Measurements from ENCODE around the gene SKIL. TPM values are rescaled to one million over a fixed set of nuclear protein-coding genes. Genes with fewer than 3 reads are reported as not detected.
A peak's percentile ranks its signal among the peaks of the same experiment; 100 is the strongest.

SKIL gene
- total and polyA plus RNA-seq, 2 experiments from 2014 or later, result 141 to 358 TPM

DNA sequence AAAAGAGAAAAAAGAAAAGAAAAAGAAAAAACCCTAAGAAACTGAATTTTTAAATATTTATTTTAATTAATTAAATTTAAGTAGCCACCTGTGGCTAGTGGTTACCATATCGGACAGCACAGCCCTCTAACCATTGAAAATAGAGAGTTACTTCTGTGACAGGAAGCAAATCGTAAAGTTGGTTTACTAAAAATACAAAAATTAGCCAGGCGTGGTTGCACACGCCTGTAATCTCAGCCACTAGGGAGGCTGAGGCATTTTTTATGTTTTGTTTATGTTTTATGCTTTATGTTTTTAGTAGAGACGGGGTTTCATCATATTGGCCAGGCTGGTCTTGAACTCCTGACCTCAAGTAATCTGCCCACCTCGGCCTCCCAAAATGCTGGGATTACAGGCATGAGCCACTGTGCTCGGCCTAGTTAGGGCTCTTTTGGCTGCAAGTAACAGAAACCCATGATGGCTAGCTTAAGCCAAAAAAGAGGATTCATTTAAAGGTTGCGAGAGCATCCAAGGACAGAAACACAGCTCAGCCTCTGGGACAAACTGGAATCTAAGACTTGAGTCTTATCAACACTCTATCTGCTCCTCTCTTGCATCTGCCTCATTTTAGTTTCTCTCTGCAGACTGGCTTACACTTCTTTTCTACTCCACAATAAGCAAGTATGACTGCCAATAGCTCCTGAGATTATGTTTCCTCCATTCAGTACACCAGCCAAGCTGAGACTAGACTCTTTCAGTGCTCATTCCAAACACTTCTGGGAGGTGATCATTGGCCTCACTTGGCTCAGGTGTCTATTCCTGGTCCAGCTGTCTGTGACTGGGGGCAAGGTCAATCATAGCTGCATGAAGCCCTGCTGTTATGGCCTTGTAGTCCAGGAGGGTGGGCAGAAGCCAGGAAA, 6.8 kb upstream of the SKIL start:
- 0 out of 2 replicates have a peak, but pooled peaks cover 16% of the 10 kb centered on the region for H3F3A ChIP-seq (replicated peaks; ENCODE audit: low read depth)
- Mint-ChIP-seq H3K36me3 (ENCODE audit: low read depth) (no peaks in the 10 kb centered on the region), H3K27ac (no peak overlapping the region), H3K27me3 (ENCODE audit: insufficient read depth, low read depth, poor library complexity) (peaks cover 2% of the 10 kb centered on the region), H3K4me1 (peaks cover 36% of the 10 kb centered on the region), H3K9me3 (no peaks in the 10 kb centered on the region), H3K4me3 (no peak overlapping the region)
- ATAC-seq (no peak), DNase-seq (ENCODE audit: low spot score) (no peak)
- H3K9me2 ChIP-seq (ENCODE audit: insufficient read depth), result no peaks in the 10 kb centered on the region
- no peaks in the 10 kb centered on the region for H4K20me1 ChIP-seq (replicated peaks; ENCODE audit: insufficient read depth)
- no peaks in the 10 kb centered on the region for H3K36me3 ChIP-seq (ENCODE audit: insufficient read depth)
- no peak overlapping the region for H3K4me3 ChIP-seq
- H3K27ac ChIP-seq (ENCODE audit: low read depth), result no peak overlapping the region
- no peaks in the 10 kb centered on the region for H3K27me3 ChIP-seq (ENCODE audit: insufficient read depth)
- H2AFZ ChIP-seq, result peak overlapping the region; percentile 69; the same call in 1 of the 2 replicates
- no peak overlapping the region for H3K4me2 ChIP-seq
- H3K79me2 ChIP-seq (replicated peaks; ENCODE audit: insufficient read depth), result no peaks in the 10 kb centered on the region
- TF ChIP-seq, protein P1, sequence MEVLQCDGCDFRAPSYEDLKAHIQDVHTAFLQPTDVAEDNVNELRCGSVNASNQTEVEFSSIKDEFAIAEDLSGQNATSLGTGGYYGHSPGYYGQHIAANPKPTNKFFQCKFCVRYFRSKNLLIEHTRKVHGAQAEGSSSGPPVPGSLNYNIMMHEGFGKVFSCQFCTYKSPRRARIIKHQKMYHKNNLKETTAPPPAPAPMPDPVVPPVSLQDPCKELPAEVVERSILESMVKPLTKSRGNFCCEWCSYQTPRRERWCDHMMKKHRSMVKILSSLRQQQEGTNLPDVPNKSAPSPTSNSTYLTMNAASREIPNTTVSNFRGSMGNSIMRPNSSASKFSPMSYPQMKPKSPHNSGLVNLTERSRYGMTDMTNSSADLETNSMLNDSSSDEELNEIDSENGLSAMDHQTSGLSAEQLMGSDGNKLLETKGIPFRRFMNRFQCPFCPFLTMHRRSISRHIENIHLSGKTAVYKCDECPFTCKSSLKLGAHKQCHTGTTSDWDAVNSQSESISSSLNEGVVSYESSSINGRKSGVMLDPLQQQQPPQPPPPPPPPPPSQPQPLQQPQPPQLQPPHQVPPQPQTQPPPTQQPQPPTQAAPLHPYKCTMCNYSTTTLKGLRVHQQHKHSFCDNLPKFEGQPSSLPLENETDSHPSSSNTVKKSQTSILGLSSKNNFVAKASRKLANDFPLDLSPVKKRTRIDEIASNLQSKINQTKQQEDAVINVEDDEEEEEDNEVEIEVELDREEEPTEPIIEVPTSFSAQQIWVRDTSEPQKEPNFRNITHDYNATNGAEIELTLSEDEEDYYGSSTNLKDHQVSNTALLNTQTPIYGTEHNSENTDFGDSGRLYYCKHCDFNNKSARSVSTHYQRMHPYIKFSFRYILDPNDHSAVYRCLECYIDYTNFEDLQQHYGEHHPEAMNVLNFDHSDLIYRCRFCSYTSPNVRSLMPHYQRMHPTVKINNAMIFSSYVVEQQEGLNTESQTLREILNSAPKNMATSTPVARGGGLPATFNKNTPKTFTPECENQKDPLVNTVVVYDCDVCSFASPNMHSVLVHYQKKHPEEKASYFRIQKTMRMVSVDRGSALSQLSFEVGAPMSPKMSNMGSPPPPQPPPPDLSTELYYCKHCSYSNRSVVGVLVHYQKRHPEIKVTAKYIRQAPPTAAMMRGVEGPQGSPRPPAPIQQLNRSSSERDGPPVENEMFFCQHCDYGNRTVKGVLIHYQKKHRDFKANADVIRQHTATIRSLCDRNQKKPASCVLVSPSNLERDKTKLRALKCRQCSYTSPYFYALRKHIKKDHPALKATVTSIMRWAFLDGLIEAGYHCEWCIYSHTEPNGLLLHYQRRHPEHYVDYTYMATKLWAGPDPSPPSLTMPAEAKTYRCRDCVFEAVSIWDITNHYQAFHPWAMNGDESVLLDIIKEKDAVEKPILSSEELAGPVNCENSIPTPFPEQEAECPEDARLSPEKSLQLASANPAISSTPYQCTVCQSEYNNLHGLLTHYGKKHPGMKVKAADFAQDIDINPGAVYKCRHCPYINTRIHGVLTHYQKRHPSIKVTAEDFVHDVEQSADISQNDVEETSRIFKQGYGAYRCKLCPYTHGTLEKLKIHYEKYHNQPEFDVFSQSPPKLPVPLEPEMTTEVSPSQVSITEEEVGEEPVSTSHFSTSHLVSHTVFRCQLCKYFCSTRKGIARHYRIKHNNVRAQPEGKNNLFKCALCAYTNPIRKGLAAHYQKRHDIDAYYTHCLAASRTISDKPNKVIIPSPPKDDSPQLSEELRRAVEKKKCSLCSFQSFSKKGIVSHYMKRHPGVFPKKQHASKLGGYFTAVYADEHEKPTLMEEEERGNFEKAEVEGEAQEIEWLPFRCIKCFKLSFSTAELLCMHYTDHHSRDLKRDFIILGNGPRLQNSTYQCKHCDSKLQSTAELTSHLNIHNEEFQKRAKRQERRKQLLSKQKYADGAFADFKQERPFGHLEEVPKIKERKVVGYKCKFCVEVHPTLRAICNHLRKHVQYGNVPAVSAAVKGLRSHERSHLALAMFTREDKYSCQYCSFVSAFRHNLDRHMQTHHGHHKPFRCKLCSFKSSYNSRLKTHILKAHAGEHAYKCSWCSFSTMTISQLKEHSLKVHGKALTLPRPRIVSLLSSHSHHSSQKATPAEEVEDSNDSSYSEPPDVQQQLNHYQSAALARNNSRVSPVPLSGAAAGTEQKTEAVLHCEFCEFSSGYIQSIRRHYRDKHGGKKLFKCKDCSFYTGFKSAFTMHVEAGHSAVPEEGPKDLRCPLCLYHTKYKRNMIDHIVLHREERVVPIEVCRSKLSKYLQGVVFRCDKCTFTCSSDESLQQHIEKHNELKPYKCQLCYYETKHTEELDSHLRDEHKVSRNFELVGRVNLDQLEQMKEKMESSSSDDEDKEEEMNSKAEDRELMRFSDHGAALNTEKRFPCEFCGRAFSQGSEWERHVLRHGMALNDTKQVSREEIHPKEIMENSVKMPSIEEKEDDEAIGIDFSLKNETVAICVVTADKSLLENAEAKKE (CRISPR knock-in tag; IDR thresholded peaks at IDR 0.05), result no peak
- TF ChIP-seq EZH2phosphoT487 (IDR thresholded peaks at IDR 0.05; ENCODE audit: unreplicated experiment) (no peak), NANOG (IDR thresholded peaks at IDR 0.05; ENCODE audit: borderline replicate concordance) (no peak), STAT1 (IDR thresholded peaks at IDR 0.05; ENCODE audit: unreplicated experiment) (no peak), ZNF114 (CRISPR knock-in tag; IDR thresholded peaks at IDR 0.05) (no peak), JUNB (IDR thresholded peaks at IDR 0.05; ENCODE audit: unreplicated experiment) (no peak), CREB1 (CRISPR knock-in tag; IDR thresholded peaks at IDR 0.05; ENCODE audit: low read depth) (no peak), POLR2AphosphoS5 (IDR thresholded peaks at IDR 0.05; ENCODE audit: low read depth) (no peak)
- TF ChIP-seq, protein P2, sequence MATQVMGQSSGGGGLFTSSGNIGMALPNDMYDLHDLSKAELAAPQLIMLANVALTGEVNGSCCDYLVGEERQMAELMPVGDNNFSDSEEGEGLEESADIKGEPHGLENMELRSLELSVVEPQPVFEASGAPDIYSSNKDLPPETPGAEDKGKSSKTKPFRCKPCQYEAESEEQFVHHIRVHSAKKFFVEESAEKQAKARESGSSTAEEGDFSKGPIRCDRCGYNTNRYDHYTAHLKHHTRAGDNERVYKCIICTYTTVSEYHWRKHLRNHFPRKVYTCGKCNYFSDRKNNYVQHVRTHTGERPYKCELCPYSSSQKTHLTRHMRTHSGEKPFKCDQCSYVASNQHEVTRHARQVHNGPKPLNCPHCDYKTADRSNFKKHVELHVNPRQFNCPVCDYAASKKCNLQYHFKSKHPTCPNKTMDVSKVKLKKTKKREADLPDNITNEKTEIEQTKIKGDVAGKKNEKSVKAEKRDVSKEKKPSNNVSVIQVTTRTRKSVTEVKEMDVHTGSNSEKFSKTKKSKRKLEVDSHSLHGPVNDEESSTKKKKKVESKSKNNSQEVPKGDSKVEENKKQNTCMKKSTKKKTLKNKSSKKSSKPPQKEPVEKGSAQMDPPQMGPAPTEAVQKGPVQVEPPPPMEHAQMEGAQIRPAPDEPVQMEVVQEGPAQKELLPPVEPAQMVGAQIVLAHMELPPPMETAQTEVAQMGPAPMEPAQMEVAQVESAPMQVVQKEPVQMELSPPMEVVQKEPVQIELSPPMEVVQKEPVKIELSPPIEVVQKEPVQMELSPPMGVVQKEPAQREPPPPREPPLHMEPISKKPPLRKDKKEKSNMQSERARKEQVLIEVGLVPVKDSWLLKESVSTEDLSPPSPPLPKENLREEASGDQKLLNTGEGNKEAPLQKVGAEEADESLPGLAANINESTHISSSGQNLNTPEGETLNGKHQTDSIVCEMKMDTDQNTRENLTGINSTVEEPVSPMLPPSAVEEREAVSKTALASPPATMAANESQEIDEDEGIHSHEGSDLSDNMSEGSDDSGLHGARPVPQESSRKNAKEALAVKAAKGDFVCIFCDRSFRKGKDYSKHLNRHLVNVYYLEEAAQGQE (IDR thresholded peaks at IDR 0.05; ENCODE audit: unreplicated experiment), result no peak
- TF ChIP-seq, protein P3, sequence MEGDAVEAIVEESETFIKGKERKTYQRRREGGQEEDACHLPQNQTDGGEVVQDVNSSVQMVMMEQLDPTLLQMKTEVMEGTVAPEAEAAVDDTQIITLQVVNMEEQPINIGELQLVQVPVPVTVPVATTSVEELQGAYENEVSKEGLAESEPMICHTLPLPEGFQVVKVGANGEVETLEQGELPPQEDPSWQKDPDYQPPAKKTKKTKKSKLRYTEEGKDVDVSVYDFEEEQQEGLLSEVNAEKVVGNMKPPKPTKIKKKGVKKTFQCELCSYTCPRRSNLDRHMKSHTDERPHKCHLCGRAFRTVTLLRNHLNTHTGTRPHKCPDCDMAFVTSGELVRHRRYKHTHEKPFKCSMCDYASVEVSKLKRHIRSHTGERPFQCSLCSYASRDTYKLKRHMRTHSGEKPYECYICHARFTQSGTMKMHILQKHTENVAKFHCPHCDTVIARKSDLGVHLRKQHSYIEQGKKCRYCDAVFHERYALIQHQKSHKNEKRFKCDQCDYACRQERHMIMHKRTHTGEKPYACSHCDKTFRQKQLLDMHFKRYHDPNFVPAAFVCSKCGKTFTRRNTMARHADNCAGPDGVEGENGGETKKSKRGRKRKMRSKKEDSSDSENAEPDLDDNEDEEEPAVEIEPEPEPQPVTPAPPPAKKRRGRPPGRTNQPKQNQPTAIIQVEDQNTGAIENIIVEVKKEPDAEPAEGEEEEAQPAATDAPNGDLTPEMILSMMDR (conservative IDR thresholded peaks at IDR 0.05; ENCODE audit: low read depth in 2 of 2), result no peak
- TF ChIP-seq, protein P4, sequence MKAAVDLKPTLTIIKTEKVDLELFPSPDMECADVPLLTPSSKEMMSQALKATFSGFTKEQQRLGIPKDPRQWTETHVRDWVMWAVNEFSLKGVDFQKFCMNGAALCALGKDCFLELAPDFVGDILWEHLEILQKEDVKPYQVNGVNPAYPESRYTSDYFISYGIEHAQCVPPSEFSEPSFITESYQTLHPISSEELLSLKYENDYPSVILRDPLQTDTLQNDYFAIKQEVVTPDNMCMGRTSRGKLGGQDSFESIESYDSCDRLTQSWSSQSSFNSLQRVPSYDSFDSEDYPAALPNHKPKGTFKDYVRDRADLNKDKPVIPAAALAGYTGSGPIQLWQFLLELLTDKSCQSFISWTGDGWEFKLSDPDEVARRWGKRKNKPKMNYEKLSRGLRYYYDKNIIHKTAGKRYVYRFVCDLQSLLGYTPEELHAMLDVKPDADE (IDR thresholded peaks at IDR 0.05), result no peak
- peaks cover 36% of the 10 kb centered on the region for H3K4me1 ChIP-seq (ENCODE audit: insufficient read depth)

All from GM23338 (cell line).